ENCODE results near the gene NTSR1.
"Not testable (repeated sequence)": the region's sequence is repeated elsewhere in the genome, so short reads cannot be mapped to it uniquely, and the experiment has no call there.

Gene NTSR1

DNA sequence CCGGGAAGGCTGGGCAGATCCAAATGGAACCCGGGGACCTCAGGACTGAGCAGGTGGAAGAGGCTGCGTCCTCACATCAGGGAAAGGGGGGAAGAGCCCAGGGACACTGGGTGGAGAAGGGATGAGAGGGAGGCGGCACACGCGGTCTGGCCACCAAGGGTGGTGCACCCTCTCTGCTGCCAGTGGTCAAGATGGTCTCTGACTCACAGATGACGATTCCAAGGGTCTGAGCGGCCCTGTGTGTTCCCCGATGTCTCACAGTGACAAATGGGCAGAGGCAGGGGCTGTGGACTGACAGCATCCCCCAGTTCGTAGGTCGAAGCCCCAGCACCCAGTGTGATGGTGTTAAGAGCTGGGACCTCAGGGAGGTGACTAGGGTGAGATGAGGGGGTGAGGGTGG, 34.3 kb upstream of the NTSR1 start:
- DNase-seq (ENCODE audit: low read depth in 2 of 2) = no peak

DNA sequence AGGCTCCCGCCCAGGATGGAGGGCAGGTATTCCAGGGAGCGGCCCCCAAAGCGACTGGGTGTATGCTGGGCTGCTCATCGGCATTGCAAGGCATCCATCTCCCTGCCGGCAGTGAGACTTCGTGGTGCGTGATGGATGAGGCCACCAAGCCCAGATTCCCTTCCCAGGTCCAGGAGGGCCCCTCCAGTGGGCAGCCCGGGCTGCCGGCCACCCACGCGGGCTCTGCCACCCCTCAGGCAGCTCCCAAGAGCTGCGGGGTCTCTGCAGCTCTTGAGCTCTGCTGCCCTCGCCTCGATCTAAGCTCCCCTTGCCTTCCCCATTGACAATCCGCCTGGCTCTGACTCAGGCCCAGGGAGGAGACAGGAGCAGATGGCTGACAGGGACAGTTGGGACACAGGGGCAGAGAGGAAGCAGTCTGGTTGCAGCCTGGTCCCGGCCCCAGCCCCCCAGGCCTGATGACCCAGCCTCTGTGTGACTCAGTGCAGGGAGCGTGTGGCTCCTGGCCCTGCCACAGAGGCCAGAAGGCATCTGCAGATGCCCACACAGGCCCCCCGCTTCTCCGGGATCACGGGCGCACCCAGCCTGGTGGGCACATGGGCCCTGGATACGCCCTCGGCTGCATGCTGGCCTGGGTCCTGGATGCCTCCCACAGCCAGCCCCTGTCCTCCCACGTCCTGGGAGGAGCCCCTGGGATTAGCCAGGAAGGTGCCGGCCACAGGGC, 33.3 kb upstream of the NTSR1 start:
- no peak for DNase-seq (ENCODE audit: low read depth in 2 of 2)

DNA sequence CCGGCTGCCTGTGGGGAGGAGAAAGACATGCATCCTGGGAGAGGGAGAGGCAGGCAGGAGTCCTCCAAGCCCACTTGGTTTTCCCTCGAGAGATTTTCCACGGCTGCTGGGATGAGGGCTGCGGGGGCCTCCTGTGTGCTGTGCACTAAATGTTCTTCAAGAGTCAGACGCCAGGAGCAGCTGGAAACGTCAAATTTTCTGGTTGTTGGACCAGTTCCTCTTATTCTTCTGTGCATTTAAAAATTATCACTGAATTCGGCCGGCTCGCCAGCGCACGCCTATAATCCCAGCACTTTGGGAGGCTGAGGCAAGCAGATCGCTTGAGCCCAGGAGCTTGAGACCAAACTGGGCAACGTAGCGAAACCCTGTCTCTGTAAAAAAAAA, 32.8 kb upstream of the NTSR1 start:
- DNase-seq (ENCODE audit: low read depth in 2 of 2) = no peak

DNA sequence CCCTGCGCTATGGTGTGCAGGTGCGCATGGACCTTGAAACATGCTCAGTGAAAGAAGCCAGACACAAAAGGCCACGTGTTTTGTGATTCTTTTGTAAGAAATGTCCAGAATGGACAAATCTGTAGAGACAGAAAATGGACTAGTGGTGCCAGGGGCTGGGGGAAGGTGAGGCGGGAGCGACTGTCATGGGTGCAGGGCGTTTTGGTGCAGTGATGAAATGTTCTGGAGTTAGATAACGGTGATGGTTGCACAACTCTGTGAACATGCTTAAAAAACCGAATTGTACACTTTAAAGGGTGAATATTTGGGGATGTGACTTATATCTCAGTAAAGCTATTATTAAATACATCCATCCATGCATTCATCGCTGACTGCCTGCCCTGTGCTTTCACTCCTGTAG, 31.7 kb upstream of the NTSR1 start:
- DNase-seq (ENCODE audit: low read depth in 2 of 2) = no peak

DNA sequence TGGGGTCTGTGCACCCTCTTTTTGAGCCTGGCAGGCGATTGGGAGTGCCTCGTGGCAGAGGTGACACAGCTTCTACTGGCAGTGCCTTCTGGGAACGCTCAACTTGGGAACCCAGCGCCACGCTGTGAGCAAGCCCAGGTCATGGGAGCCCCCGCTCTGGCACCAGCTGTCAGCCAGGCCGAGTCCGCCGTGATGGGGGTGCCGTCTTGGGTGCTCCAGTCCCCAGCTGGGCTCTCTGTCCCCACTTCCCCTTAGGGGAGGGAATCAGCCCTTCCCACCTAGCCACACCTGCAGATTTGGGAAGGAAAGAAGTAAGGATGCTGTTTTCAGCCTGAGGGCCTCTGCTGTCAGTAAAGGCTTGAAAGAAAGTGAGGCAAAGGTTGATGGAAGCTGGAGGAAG, 31.0 kb upstream of the NTSR1 start:
- DNase-seq (ENCODE audit: low read depth in 2 of 2) = no peak

DNA sequence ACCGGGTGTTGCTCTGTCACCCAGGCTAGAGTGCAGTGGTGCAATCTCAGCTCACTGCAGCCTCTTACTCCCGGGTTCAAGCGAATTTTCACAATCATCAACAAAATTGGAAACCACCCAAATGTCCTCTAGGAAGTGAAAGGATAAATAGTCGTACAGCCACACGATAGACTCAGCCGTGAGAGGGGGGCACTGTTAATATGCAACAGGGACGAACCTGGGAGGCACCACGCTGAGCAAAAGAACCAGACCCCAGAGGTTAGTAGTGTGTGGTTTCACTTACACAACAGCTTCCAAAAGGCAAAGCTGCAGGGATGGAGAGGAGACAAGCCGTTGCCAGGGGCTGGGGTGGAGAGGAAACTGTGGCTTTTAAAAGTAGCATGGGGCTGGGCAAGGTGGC, 30.1 kb upstream of the NTSR1 start:
- no peak for DNase-seq (ENCODE audit: low read depth in 2 of 2)

DNA sequence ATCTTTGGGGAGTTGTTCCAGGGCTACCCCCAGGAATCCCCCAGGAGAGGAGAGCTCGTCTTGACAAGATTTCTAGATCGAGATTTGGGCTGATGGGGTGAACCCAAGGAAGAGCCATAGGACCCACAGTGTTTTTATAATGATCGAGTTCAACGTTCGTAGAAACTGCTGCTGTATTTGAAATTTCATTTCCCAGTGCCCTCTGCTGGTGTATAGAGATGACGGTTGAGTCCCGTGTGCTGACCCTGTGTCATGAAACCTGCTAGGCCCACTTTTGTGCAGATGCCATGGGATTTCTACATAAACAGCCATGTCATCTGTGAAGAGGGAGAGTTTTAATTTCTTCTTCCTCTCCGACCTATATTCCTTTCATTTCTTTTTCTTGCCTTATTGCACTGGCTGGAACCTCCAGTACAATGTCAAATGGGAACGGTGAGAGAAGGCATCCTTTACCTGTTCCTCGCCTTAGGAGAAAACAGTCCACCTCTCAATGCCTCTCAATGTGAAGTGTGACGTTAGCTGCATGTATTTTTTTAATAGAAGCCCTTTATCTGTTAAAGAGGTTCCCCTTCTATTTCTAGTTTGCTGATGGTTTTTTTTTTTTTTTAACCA, 28.6 kb upstream of the NTSR1 start:
- DNase-seq (ENCODE audit: low read depth in 2 of 2) = no peak

DNA sequence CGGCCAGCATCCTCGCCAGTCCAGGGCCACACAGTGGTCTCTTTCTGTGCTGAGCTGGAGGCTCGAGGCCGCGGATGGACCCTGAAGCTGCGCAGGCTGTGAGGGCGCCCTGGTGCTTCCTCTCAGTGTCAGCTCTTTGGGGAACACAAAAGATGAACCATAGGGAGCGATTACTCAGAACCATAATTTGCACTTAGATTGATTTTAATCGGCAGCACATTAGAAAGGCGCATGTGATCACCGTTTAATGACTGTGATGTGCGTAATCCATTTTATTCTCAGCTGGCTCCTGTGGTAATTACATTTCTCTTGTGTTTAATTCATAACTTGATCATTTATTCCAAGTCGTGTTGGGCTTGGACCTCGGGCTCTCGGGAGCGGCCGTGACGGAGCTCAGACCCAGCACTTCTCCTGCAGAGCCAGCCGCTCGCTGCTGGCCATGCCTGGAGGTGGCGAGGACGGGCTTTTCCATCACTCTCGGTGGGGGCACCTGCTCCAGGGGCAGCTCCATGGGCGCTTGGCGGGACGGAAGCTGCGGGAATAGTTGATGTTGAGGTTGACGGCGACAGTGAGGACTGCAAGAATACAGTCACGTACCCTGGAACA, 25.6 kb upstream of the NTSR1 start:
- DNase-seq (ENCODE audit: low read depth in 2 of 2) = no peak

DNA sequence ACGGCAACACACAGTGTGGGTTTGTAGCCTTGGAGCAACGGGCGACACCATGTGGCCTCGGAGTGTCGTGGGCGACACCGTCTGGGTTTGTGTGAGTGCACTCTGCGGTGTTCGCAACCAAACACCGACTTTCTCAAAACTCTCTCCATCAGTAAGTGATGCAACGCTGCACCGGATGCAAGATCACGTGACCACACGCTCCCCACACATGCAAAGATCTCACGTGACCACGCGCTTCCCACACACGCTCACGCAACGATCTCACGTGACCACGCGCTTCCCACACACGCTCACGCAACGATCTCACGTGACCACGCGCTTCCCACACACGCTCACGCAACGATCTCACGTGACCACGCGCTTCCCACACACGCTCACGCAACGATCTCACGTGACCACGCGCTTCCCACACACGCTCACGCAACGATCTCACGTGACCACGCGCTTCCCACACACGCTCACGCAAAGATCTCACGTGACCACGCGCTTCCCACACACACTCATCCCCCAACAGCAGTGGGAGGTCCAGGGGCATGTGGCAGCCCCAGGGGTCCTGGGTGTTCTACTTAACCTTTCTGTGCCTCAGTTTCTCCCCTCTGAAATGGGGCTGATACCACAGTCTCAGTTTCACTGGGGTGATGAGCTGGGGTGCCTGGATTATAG, 24.8 kb upstream of the NTSR1 start:
- DNase-seq (ENCODE audit: low read depth in 2 of 2) = not testable (repeated sequence)

DNA sequence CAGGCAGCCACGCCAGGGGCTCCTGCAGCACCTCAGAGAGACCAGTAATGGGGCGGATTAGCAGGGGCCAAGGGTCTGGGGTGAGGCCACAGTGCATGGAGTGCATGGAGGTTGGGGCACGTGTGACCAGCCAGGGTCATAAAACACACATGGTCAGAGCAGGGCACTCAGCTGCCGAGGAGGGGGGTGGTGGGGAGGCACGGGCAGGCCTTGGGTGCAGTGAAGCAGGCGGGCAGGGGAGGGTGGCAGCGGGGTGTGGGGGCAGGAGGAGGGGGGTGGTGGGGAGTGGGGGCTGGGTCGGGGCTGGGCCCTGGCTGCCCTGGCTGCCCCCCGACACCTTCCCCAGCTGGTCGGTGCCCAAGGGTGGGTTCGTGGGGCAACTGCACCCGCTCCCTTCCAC, 23.7 kb upstream of the NTSR1 start:
- DNase-seq (ENCODE audit: low read depth in 2 of 2) = no peak

DNA sequence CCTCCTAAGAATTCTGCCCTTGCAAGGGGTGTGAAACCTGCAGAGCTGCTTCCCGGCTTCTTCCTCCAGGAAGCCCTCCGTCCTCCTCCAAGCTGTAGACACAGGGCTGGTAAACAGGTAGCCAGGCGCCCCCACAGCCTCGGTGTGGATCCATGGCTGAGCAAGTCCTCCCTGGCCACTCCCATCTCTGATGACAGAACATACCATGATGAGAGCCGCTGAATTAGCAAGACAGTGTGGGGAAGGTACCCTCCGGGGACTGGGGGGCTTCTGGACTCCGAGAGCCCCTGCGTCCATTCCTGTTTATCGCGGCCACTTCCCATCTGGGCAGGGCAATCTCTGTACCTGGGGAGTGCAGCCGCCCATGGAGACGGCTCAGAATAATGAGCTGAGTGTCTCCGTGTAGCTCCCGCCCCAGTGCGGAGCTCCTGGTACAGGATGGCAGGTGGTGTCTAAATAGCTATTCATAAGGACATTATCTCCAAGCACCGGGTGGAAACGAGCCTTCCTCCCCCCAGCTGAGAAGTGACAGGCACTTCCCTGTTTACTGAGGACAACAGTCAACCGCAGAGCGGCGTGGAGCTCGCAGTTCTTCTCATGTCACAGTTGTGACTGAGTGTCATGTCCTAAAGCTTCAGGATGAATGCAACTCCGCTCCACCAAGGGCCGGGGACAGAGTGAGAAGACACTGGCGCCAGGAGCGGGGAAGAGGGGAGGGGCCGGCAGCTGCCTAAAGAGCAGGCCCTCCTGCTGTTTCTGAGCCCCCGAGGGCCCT, 22.7 kb upstream of the NTSR1 start:
- DNase-seq (ENCODE audit: low read depth in 2 of 2) = no peak

DNA sequence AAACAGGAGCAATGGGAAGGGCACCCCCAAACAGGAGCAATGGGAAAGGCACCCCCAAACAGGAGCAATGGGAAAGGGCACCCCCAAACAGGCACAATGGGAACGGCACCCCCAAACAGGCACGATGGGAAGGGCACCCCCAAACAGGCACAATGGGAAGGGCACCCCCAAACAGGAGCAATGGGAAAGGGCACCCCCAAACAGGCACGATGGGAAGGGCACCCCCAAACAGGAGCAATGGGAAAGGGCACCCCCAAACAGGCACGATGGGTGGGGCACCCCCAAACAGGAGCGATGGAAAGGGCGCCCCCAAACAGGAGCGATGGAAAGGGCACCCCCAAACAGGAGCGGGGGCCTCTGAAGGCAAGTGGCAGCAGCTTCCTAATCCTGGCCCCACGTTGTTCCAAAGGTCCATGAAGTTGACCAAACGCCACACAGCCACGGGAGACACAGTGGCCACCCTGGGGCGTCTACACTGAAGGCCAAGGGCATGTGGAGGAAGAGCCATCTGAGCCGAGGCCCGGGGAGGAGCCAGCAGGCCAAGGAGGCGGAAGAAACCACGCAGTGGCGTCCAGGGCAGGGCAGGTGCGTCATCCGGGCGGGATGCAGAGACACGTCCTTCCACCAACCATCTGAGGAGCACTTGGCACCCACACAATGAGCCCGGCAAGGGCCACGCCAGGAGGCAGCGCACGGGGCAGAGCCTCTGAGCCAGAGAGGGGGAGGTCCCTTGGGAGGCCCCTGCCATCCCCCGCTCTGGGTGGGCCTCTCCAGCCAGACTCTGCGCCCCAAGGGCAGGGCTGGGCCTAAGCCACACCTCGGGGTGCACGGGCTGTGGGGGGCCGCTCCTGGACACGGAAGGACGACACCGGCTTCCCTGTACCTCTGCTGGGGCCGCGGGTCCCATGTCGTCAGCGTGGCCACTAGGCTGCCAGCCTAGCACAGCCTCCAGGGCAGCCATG, 21.5 kb upstream of the NTSR1 start:
- DNase-seq (ENCODE audit: low read depth in 2 of 2) = no peak

DNA sequence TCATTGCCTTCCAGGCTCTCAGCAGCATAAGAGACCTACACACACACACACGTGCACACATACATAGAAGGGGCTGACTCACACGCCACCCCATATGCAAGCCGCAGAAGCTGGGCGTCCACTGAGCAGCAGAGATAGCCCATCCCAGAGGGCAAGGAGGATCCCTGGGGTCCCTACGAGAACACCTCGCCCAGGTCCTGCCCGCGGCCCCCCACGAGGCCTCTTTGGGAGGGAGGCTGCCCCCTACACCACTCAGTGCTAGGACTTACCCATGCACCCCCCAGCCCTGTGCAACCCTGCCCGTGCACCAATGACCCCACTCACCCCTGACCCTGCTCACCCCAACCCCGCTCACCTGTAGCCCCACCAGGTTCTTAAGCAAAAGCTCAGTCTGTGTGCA, 20.6 kb upstream of the NTSR1 start:
- no peak for DNase-seq (ENCODE audit: low read depth in 2 of 2)

DNA sequence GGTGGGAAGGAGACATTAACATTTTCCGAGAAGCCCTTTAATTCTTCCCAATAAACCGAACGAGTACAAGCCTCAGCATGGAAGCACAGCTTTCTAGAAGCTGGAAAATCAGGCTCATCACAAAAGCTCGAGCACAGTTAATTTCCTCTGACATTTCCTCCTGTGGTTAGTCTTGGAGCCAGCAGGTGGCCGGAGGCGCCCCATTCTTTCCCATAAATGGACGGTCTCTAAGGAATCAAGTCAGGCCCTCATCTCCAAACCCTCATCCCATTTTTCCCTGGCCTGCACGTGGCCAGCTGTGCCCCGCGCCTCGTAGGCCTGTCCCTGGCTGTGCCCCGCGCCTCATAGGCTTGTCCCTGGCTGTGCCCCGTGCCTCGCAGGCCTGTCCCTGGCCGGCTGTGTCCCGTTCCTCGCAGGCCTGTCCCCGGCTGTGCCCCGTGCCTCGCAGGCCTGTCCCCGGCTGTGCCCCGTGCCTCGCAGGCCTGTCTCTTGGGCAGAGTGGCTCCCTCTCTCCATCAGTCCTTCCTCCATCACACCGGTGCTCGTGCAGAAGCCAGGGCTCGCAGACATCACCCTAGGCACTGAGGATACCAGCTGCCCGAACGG, 19.7 kb upstream of the NTSR1 start:
- DNase-seq (ENCODE audit: low read depth in 2 of 2) = no peak

DNA sequence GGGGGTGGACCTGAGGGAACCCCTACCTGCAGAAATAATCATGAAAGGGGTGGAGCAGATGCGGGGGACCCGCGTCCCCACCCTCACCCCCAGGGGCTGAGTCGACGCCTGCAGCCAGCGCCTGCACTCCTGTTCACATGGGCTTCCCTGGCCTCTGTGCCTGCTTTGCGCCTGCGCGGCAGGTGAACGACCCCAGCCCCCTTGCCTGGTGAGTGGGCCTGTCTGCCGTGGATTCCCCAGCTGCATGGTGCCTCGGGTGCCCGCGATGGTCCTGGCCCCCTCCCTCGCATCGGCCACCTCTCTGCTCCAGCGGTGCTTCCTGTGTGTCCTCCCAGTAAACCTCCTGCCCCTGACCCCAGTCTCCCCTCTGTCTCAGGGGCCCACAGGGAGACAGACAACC, 18.8 kb upstream of the NTSR1 start:
- DNase-seq (ENCODE audit: low read depth in 2 of 2) = no peak

DNA sequence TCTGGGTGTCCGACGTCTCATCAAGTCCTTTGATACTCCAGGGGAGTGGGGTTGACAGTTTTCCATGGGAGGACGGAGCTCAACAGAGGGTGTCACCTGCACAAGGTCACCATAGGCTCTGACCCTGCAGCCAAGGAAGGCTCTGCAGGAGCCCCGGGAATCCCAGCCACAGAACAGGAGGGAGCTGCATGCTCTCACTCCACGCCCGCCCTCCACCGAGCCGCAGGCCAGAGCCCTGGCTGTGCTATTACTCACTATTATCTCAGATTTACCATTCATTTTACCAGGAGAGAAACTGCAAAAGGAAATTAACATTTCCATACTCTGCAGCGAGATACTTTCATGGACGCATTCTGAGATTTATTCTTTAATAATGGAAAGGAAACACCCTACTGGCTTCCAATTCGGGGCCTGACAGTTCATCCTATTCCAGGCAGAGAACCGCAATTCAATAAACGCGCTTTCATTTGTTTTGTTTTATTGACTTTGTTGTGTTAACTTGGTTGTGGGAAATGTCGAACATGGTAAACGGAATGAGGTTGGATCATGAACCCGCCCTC, 18.3 kb upstream of the NTSR1 start:
- no peak for DNase-seq (ENCODE audit: low read depth in 2 of 2)

DNA sequence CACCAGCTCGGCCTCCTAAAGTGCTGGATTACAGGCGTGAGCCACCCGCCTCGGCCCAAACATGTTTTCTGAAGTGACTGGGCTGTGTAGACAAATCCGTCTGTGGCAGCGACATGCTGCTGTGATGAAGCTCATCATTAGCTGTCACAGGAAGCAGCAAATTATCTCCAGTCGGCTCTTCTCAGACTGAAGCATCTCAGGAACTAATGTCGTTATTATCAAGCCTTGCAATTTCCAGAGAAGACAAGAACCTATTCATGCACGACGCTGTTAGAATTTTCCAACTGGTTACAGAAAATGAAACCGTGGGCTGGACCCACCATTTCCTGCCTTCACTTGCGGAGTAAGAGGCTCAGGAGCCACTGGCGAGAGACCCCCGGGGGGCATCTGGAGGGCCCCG, 17.1 kb upstream of the NTSR1 start:
- no peak for DNase-seq (ENCODE audit: low read depth in 2 of 2)

DNA sequence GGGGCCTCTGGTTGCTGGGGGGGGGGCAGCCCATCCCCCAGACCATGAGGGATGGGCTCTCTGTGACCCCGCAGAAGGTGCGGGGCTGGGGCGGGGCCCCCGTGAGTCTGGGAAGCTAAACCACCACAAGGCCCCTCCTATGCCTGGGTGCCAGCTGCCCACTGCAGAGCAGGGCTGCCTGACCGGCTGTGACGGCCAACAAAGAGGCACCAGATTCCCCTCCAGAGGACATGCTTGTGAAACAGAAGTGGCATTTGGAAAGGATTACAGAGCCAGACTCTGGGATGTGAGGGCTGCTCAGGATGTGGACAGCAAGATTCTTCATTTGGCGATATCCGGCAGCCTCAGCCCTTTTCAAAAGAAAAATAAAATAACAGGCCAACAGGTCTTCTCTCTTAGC, 16.5 kb upstream of the NTSR1 start:
- DNase-seq (ENCODE audit: low read depth in 2 of 2) = no peak

DNA sequence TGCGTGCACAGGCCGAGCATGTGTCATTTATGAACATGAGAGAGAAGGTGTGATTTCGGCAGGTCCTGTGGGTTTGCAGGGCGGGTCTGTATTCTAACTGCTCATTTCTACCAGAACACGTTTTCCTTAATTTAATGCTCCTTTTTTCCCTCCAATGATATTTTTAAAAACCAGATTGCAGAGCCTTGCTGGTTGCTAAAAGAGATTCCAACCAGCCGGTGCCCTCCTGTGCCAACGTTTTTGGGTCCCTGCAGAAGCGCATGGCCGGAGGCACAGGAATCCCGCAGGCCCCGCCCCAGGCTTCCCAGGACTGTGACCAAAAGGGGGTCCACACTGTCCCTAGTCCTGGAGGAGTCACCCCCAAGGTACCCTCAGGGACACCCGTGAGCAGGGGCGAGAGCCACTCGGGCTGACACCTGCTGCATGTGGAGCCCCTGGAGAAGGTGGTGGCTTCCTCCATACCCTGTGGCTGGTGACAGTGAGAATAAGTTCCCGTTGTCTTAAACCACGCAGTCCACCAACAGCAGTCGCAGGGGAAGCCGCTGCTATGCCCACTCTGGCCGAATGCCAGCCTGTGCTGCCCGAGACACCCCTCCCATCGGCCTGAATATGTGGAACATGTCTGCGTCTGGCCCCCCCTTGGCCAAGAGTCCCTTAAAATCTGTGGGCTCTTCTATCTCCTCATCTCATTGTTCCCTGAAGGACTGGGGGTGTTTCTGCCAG, 15.7 kb upstream of the NTSR1 start:
- no peak for DNase-seq (ENCODE audit: low read depth in 2 of 2)

DNA sequence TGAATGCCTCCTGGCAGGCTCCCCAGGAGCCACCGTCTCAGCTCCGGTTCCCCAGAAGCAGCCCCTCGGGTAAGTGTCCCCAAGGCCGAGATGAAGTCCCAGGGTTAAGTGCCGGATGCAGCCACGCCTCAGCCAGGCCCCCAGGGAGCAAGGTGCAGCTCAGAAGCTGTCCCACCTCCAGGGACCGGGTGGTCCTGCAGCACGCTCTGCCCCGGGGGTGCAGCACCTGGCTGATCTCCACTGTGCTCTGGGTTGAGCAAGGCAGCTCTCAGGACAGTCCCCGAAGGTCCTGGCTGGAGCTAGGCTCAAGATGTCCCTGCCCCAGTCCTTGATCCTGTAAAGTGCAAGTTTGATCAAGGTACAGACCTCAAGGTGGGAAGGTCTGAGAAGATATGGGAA, 15.1 kb upstream of the NTSR1 start:
- DNase-seq (ENCODE audit: low read depth in 2 of 2) = no peak

Data from fibroblast of skin of left biceps (primary cell).